ENCODE results near the gene TNS1. TPM values are rescaled to one million over a fixed set of nuclear protein-coding genes. Genes with fewer than 3 reads are reported as not detected.

TNS1 gene
- total and polyA plus RNA-seq, 8 donors, result 38.5 to 166 (median 102) TPM

DNA sequence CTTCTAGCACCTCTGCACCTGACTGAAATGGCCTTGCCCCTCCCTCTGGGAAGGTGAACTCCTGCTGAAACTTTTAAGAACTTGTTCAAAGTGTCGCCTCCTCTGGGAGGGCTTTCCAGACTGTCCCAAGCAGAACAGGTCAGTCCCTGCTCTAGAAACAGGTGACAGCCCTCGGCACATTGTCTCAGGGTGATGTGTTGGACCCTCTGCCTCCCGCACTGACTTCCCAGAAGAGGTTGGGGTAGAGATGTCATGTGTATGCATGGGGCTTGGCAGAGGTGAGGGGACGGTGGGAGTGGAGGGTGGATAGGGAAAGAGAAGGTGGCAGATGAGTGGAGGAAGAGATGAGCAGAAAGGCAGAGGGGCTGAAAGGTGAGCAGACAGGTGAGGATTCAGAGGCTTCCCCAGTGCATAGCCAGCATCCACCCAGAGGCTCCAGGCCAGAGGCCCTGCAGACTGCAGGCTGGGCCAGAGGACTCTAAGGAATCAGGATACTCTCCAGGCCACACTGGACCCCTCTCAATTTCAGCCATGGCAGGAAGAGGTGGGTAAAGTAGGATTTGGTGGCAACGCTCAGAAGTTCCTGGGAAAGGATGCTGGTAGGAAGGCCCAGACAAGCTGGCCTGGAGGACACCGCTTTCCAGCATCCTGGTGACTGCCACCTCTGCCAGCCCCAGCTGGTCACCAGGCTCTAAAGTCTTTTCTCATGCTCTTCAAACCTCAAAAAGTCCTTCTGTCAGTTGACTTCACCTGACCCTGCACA is 24.8 kb upstream of the TNS1 start:
- FAIRE-seq (no peak), DNase-seq (peak in 1 of 6 donors; percentile 3), ATAC-seq (no peak)
- no peak overlapping the region for H3K4me3 ChIP-seq
- H3K4me1 ChIP-seq, result peaks cover 0 to 12% (median 9%) of the 10 kb centered on the region in 3 donors
- intact Hi-C loops (cut with DNase I), result no loop called here
- no peaks in the 10 kb centered on the region for H3K27me3 ChIP-seq
- no peak overlapping the region for H3K27ac ChIP-seq
- WGBS, 2 donors, result 93 to 96% methylated on average over 6 of the region's 6 CpGs
- H3K36me3 ChIP-seq, result no peaks in the 10 kb centered on the region
- TF ChIP-seq, protein P1, sequence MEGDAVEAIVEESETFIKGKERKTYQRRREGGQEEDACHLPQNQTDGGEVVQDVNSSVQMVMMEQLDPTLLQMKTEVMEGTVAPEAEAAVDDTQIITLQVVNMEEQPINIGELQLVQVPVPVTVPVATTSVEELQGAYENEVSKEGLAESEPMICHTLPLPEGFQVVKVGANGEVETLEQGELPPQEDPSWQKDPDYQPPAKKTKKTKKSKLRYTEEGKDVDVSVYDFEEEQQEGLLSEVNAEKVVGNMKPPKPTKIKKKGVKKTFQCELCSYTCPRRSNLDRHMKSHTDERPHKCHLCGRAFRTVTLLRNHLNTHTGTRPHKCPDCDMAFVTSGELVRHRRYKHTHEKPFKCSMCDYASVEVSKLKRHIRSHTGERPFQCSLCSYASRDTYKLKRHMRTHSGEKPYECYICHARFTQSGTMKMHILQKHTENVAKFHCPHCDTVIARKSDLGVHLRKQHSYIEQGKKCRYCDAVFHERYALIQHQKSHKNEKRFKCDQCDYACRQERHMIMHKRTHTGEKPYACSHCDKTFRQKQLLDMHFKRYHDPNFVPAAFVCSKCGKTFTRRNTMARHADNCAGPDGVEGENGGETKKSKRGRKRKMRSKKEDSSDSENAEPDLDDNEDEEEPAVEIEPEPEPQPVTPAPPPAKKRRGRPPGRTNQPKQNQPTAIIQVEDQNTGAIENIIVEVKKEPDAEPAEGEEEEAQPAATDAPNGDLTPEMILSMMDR (IDR thresholded peaks at IDR 0.05), result no peak
- H3K9me3 ChIP-seq, result no peaks in the 10 kb centered on the region

DNA sequence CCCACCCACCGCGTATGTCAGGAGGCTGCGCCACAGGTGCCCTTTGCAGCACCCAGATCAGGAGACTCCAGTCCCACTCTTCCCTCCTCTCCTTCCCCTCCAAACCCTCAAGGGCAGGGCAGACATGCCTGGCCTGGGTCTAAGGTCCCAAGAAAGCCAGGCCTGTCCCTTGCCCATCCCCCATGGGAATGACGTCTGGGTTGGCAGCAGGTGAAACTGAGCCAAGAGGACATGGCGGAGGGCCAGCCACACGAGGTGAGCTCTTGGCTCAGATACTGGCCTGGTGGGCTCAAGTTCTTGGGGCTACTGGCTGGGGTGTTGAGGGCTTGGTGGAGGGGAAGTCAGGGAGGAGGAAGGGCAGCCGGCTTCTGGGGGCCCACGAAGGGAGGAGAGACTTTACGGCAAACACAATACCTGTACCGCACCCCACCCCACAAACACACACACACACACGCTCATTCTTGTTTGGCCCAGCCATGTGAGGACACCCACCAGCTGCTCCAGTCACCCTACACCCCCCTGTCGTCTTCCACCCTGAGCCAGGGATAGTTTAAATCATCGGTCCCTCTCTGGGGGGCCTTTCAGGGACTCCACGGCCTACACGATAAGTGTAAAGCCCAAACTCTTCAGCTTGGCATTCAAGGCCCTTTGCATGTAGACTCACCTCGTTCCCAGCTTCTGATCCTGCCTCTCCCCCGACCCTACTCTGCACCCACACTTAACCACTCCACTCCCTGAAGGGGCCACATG is 24.1 kb upstream of the TNS1 start:
- TF ChIP-seq, protein P1 (IDR thresholded peaks at IDR 0.05), result no peak
- 53 to 71% methylated on average over 17 of the region's 17 CpGs for WGBS, 2 donors
- intact Hi-C loops (cut with DNase I), result no loop called here

DNA sequence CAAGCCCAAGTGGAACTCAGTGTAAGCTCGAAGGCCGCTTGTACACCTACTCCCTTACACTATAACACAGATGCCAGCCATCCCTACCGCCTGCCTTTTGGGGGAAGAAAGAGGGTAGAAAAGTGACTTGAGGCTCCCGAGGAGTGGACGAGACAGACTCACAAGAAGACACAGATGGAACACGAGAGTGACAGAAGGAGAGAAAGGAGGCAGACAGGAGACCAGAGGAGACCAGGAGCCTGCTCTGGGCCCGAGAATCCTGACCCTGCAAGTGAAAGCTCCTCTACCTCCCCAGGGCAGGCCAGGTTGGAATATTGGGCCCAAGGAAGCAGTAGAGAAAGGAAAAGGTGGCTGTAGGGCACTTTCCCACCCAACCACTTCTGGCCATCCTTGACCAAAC is 23.4 kb upstream of the TNS1 start:
- Histone ChIP-seq H3K36me3 (no peaks in the 10 kb centered on the region), H3K9me3 (no peaks in the 10 kb centered on the region), H3K27ac (no peak overlapping the region), H3K4me3 (no peak overlapping the region), H3K4me1 (peaks cover 0 to 12% (median 9%) of the 10 kb centered on the region in 3 donors), H3K27me3 (no peaks in the 10 kb centered on the region)
- ATAC-seq (no peak), FAIRE-seq (no peak), DNase-seq (peak in 1 of 6 donors; percentile 5)
- TF ChIP-seq, protein P1 (IDR thresholded peaks at IDR 0.05), result no peak
- 92 to 93% methylated on average over 7 of the region's 7 CpGs for WGBS, 2 donors
- intact Hi-C loops (cut with DNase I), result no loop called here

More for the DNA sequence above, 24.1 kb upstream of the TNS1 start:
- peak; percentile 78 to 93 (median 90) for ATAC-seq
- DNase-seq, result peak; percentile 87 to 96 (median 90)
- H3K9me3 ChIP-seq, result no peaks in the 10 kb centered on the region
- no peak overlapping the region for H3K27ac ChIP-seq
- no peak overlapping the region for H3K4me3 ChIP-seq
- no peaks in the 10 kb centered on the region for H3K27me3 ChIP-seq
- peaks cover 0 to 12% (median 9%) of the 10 kb centered on the region in 3 donors for H3K4me1 ChIP-seq
- FAIRE-seq, result no peak
- H3K36me3 ChIP-seq, result no peaks in the 10 kb centered on the region

DNA sequence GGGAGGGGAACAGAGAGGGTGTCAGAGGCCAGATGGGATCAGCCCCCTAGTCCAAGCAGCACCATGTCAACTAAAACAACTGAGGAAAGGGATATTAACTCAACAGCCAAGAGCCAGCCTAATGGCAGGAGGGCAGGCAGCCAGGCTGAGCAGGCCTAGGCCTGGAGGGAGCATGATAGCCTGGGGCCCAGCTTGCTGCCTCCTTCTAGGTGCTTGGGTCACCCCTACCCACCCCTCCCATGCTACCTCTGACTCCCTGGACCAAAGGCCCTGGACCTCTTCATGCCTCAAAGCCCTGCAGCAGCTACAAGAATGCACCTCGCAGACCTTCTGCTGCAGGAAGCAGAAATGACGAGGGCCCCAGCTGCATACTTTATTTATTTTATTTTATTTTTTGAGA is 22.1 kb upstream of the TNS1 start:
- no peaks in the 10 kb centered on the region for H3K9me3 ChIP-seq
- no peak for FAIRE-seq
- intact Hi-C loops (cut with DNase I), result no loop called here
- H3K4me1 ChIP-seq, result peaks cover 0 to 12% (median 9%) of the 10 kb centered on the region in 3 donors
- no peaks in the 10 kb centered on the region for H3K36me3 ChIP-seq
- TF ChIP-seq, protein P1 (IDR thresholded peaks at IDR 0.05), result no peak
- H3K4me3 ChIP-seq, result no peak overlapping the region
- no peaks in the 10 kb centered on the region for H3K27me3 ChIP-seq
- WGBS, 2 donors, result 96 to 97% methylated on average over 2 of the region's 2 CpGs
- no peak overlapping the region for H3K27ac ChIP-seq
- ATAC-seq, result no peak
- peak in 5 of 6 donors; percentile 1 to 45 (median 6) for DNase-seq

All from pancreas (tissue), 10 donors.